ENCODE results near the gene ELK4. TPM values are rescaled to one million over a fixed set of nuclear protein-coding genes. Genes with fewer than 3 reads are reported as not detected.

The ELK4 gene
- polyA plus RNA-seq, 1 donor (not counting 4 experiments of a cell fraction or from before 2014, with no cell fraction given), result 8.6 TPM

- Histone ChIP-seq H3K36me3 (ENCODE audit: control insufficient read depth in 2 of 2, extremely low read depth in 1 of 2, insufficient read depth in 2 of 2, low read length in 2 of 2) (peaks cover 2 to 5% of the 10 kb centered on the region in 2 experiments), H3K9me3 (ENCODE audit: control insufficient read depth, low read depth, low read length) (no peaks in the 10 kb centered on the region), H3K79me2 (ENCODE audit: control insufficient read depth, insufficient read depth, low read length) (no peaks in the 10 kb centered on the region), H4K20me1 (ENCODE audit: control insufficient read depth, extremely low read depth, insufficient read depth, low read length) (no peaks in the 10 kb centered on the region), H3K4me1 (ENCODE audit: control insufficient read depth, extremely low read depth, insufficient read depth, low read length) (peaks cover 32% of the 10 kb centered on the region), H3K4me3 (ENCODE audit: control insufficient read depth in 2 of 3, extremely low read depth in 1 of 3, insufficient read depth in 2 of 3, low read depth in 1 of 3, low read length in 3 of 3) (no peak overlapping the region), H3K9ac (ENCODE audit: control insufficient read depth, extremely low read depth, insufficient read depth, low read length) (no peak overlapping the region), H3K27me3 (ENCODE audit: control insufficient read depth, extremely low read depth, insufficient read depth, low read length) (no peaks in the 10 kb centered on the region), H3K9me1 (ENCODE audit: control insufficient read depth, extremely low read depth, insufficient read depth, low read length) (no peaks in the 10 kb centered on the region), H3K4me2 (ENCODE audit: control insufficient read depth, extremely low read depth, insufficient read depth, low read depth, low read length) (no peak overlapping the region), H2AFZ (ENCODE audit: control insufficient read depth, low read length) (no peak overlapping the region), H3K27ac (ENCODE audit: control insufficient read depth, insufficient read depth, low read length) (no peak overlapping the region)
- no peak for TF ChIP-seq EZH2 (IDR thresholded peaks at IDR 0.05; ENCODE audit: low read length)
- TF ChIP-seq CTCF (optimal IDR thresholded peaks at IDR 0.05 in 1 of 3, IDR thresholded peaks at IDR 0.05 in 1 of 3, conservative IDR thresholded peaks at IDR 0.05 in 1 of 3; ENCODE audit: extremely low read depth in 1 of 3, insufficient read depth in 2 of 3, low read length in 3 of 3), result no peak
- dilution Hi-C loops (cut with MboI; ENCODE audit: extremely low pct_ligation_motif_present, low sequenced_read_pairs), result no loop called here
- no peak for FAIRE-seq
- DNase-seq (ENCODE audit: low read depth, low spot score), result no peak
These were observed 30.6 kb downstream of the ELK4 start for GRCh38 chr1:205601205-205601604.

GRCh38 chr1:205600085-205600484, 31.7 kb downstream of the ELK4 start:
- TF ChIP-seq EZH2 (IDR thresholded peaks at IDR 0.05; ENCODE audit: low read length), result no peak
- TF ChIP-seq CTCF (optimal IDR thresholded peaks at IDR 0.05 in 1 of 3, IDR thresholded peaks at IDR 0.05 in 1 of 3, conservative IDR thresholded peaks at IDR 0.05 in 1 of 3; ENCODE audit: extremely low read depth in 1 of 3, insufficient read depth in 2 of 3, low read length in 3 of 3), result peak; percentile 23 to 43 (median 27)
- DNase-seq (ENCODE audit: low read depth, low spot score), result no peak

More at GRCh38 chr1:205600085-205600484, 31.7 kb downstream of the ELK4 start:
- H3K9ac ChIP-seq (ENCODE audit: control insufficient read depth, extremely low read depth, insufficient read depth, low read length), result peak overlapping the region; percentile 11
- no peaks in the 10 kb centered on the region for H3K79me2 ChIP-seq (ENCODE audit: control insufficient read depth, insufficient read depth, low read length)
- peaks cover 44% of the 10 kb centered on the region for H3K4me1 ChIP-seq (ENCODE audit: control insufficient read depth, extremely low read depth, insufficient read depth, low read length)
- H2AFZ ChIP-seq (ENCODE audit: control insufficient read depth, low read length), result no peak overlapping the region
- peaks cover 2 to 5% of the 10 kb centered on the region in 2 experiments for H3K36me3 ChIP-seq (ENCODE audit: control insufficient read depth in 2 of 2, extremely low read depth in 1 of 2, insufficient read depth in 2 of 2, low read length in 2 of 2)
- dilution Hi-C loops (cut with MboI; ENCODE audit: extremely low pct_ligation_motif_present, low sequenced_read_pairs), result no loop called here
- H3K27ac ChIP-seq (ENCODE audit: control insufficient read depth, insufficient read depth, low read length), result peak overlapping the region; percentile 56
- H4K20me1 ChIP-seq (ENCODE audit: control insufficient read depth, extremely low read depth, insufficient read depth, low read length), result no peaks in the 10 kb centered on the region
- H3K9me1 ChIP-seq (ENCODE audit: control insufficient read depth, extremely low read depth, insufficient read depth, low read length), result no peaks in the 10 kb centered on the region
- H3K4me2 ChIP-seq (ENCODE audit: control insufficient read depth, extremely low read depth, insufficient read depth, low read depth, low read length), result peak overlapping the region; percentile 50
- peak; percentile 80 for FAIRE-seq
- H3K27me3 ChIP-seq (ENCODE audit: control insufficient read depth, extremely low read depth, insufficient read depth, low read length), result no peaks in the 10 kb centered on the region
- no peaks in the 10 kb centered on the region for H3K9me3 ChIP-seq (ENCODE audit: control insufficient read depth, low read depth, low read length)
- H3K4me3 ChIP-seq (ENCODE audit: control insufficient read depth in 2 of 3, extremely low read depth in 1 of 3, insufficient read depth in 2 of 3, low read depth in 1 of 3, low read length in 3 of 3), result no peak overlapping the region
